Trophoblast cell (in vitro differentiated cells and primary cell): ENCODE data around the gene ACTR1B.
"Not testable (repeated sequence)": the region's sequence is repeated elsewhere in the genome, so short reads cannot be mapped to it uniquely, and the experiment has no call there.

Experiments used
- DNase-seq, 2 donors: peaks; one replicate each; pipeline ENCODE4 v3.0.0-alpha.2; 2016
- H2AFZ ChIP-seq: 2 replicates; pipeline ENCODE4 v1.6.1; 2013; ENCODE audit warnings: low read length, moderate library complexity, mild to moderate bottlenecking; ENCODE audit not compliant: insufficient read depth, poor library complexity
- H2AK5ac ChIP-seq: 2 replicates; pipeline ENCODE4 v1.6.1; 2013; ENCODE audit warnings: mild to moderate bottlenecking, low read length
- H2BK120ac ChIP-seq: 2 replicates; pipeline ENCODE4 v1.6.1; 2013; ENCODE audit warnings: low read length, mild to moderate bottlenecking, moderate library complexity; ENCODE audit not compliant: insufficient read depth, poor library complexity
- H2BK12ac ChIP-seq: 2 replicates; pipeline ENCODE4 v1.6.1; 2013; ENCODE audit warnings: mild to moderate bottlenecking, low read length, moderate library complexity
- H2BK5ac ChIP-seq: 2 replicates; pipeline ENCODE4 v1.6.1; 2013; ENCODE audit warnings: low read length, low read depth, moderate library complexity, mild to moderate bottlenecking; ENCODE audit not compliant: poor library complexity
- H3K14ac ChIP-seq: 2 replicates; pipeline ENCODE4 v1.6.1; 2013; ENCODE audit warnings: mild to moderate bottlenecking, low read length
- H3K18ac ChIP-seq: 2 replicates; pipeline ENCODE4 v1.6.1; 2013; ENCODE audit warnings: mild to moderate bottlenecking, low read length
- H3K23ac ChIP-seq: 2 replicates; pipeline ENCODE4 v1.6.1; 2013; ENCODE audit warnings: low read length
- H3K27ac ChIP-seq: 2 replicates; pipeline ENCODE4 v1.5.1; 2013; ENCODE audit warnings: low read depth, mild to moderate bottlenecking, inconsistent platforms, low read length, moderate library complexity
- H3K27me3 ChIP-seq: 2 replicates; pipeline ENCODE4 v1.6.1; 2013; ENCODE audit warnings: inconsistent platforms, mild to moderate bottlenecking, low read length, moderate library complexity; ENCODE audit not compliant: insufficient read depth
- H3K36me3 ChIP-seq, 2 experiments: 1 replicate in 1 of 2; 2 replicates in 1 of 2; pipeline ENCODE4 v1.6.1; 2013; ENCODE audit warnings: low read length in 2 of 2, mild to moderate bottlenecking in 2 of 2, moderate library complexity in 1 of 2; ENCODE audit not compliant: insufficient read depth in 2 of 2, control insufficient read depth in 1 of 2
- H3K4ac ChIP-seq: 2 replicates; pipeline ENCODE4 v1.6.1; 2013; ENCODE audit warnings: low read depth, mild to moderate bottlenecking, low read length, moderate library complexity
- H3K4me1 ChIP-seq, 2 experiments: 1 replicate in 1 of 2; 2 replicates in 1 of 2; pipeline ENCODE4 v1.6.1; 2013; ENCODE audit warnings: low read length in 2 of 2, mild to moderate bottlenecking in 2 of 2, moderate library complexity in 1 of 2; ENCODE audit not compliant: insufficient read depth in 2 of 2, control insufficient read depth in 1 of 2
- H3K4me2 ChIP-seq: 2 replicates; pipeline ENCODE4 v1.6.1; 2013; ENCODE audit warnings: inconsistent platforms, mild to moderate bottlenecking, low read length, moderate library complexity
- H3K4me3 ChIP-seq: 2 replicates; pipeline ENCODE4 v1.5.1; 2013; ENCODE audit warnings: mild to moderate bottlenecking, low read depth, low read length, inconsistent platforms
- H3K79me1 ChIP-seq: one replicate; pipeline ENCODE4 v1.6.1; 2013; ENCODE audit warnings: low read length
- H3K79me2 ChIP-seq: 2 replicates; pipeline ENCODE4 v1.6.1; 2013; ENCODE audit warnings: low read length, mild to moderate bottlenecking; ENCODE audit not compliant: control insufficient read depth, insufficient read depth, poor library complexity
- H3K9ac ChIP-seq: 2 replicates; pipeline ENCODE4 v1.6.1; 2013; ENCODE audit warnings: mild to moderate bottlenecking, low read length
- H3K9me3 ChIP-seq: 2 replicates; pipeline ENCODE4 v1.6.1; 2013; ENCODE audit warnings: low read depth, mild to moderate bottlenecking, control low read depth, inconsistent platforms, low read length; ENCODE audit not compliant: insufficient read depth
- H4K12ac ChIP-seq: 2 replicates; pipeline ENCODE4 v1.6.1; 2013; ENCODE audit warnings: low read depth, mild to moderate bottlenecking, low read length, moderate library complexity
- H4K8ac ChIP-seq: 2 replicates; pipeline ENCODE4 v1.6.1; 2013; ENCODE audit warnings: low read depth, mild to moderate bottlenecking, low read length, moderate library complexity
- H4K91ac ChIP-seq: one replicate; pipeline ENCODE4 v1.6.1; 2013; ENCODE audit warnings: low read depth, mild to moderate bottlenecking, low read length, moderate library complexity
- WGBS: extraction: QIAGEN DNeasy Blood & Tissue Kit; methylation state at CpG from one replicate; pipeline ENCODE4 v1.1.7; 2013; ENCODE audit warnings: missing lambda C conversion rate; ENCODE audit not compliant: insufficient read length, insufficient coverage; ENCODE audit errors: extremely low coverage; 5-methylcytosine and 5-hydroxymethylcytosine counted together

The ACTR1B gene

DNA sequence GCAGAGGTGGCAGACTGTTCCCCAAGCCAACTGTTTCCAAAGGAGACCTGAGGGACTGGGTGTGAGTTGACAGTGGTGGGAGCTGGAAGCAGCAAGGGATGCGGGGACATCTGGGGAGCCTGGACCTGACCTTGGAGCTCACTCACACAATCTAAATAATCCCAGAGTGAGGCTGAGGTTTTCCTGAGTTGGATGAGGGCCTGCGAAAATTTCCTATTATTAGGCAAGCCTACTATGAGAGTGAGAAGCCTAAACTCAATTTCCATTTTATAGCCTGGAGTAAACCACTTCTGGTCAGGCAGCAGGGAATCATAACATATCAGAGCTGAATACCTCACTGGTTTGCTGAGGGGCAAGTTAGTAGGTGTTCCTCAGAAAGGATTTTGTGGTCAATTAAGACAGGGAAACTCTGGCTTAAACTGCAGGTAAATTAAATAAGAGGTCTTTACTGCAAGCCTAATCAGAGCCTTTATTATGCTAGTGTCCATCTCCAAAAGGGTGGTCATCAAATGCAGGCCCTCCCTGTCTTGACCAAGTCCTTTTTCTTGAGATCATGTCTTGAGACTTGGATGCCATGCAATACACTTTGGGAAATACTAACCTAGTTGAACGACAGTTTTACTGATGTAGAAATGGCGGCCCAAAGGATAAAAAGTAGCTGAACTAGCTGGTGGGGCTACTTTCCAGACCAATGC, 19.7 kb downstream of the ACTR1B start:
- Histone ChIP-seq H3K4me1 (peaks cover 4 to 6% of the 10 kb centered on the region in 2 experiments), H3K9me3 (no peaks in the 10 kb centered on the region), H3K14ac (no peak overlapping the region), H4K12ac (no peak overlapping the region), H2BK12ac (no peak overlapping the region), H2AFZ (no peak overlapping the region), H3K9ac (no peak overlapping the region), H2BK5ac (no peak overlapping the region), H2AK5ac (no peak overlapping the region), H3K79me1 (peaks cover 7% of the 10 kb centered on the region), H3K27me3 (no peaks in the 10 kb centered on the region), H3K4me3 (no peak overlapping the region), H3K4me2 (no peak overlapping the region), H3K4ac (no peak overlapping the region), H2BK120ac (no peak overlapping the region), H4K91ac (no peak overlapping the region), H4K8ac (no peak overlapping the region), H3K18ac (no peak overlapping the region), H3K27ac (no peak overlapping the region), H3K36me3 (peaks cover 4 to 16% of the 10 kb centered on the region in 2 experiments), H3K23ac (no peak overlapping the region), H3K79me2 (peaks cover 7% of the 10 kb centered on the region)
- DNase-seq, result no peak
- no CpG with 5 or more reads among the region's 4 CpGs for WGBS

DNA sequence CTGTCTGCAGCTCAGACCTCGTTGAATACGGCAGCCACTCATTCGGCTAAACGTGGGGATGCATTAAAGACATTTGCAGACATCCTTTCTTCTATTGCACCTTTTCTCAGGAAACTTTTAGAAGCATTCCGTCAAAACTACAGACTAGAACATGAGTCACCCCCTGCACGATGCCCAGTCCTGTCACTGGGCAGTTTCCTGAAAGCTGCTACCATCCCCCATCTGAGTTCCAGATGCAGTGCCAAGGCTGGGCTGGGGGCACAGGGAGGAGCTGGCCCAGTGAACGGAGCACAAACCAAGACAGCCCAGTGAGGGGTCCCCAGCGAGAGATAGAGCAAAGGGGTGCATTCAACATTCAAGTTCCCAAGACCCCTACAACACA, 37.8 kb downstream of the ACTR1B start:
- not testable (repeated sequence) for H3K79me1 ChIP-seq, H4K8ac ChIP-seq, H4K12ac ChIP-seq, DNase-seq, H2BK5ac ChIP-seq, H2BK12ac ChIP-seq, H3K4me1 ChIP-seq, H2AFZ ChIP-seq, H3K9ac ChIP-seq, H3K9me3 ChIP-seq, H3K27me3 ChIP-seq, H2AK5ac ChIP-seq, H3K4me3 ChIP-seq, H3K23ac ChIP-seq, H3K27ac ChIP-seq, H3K4ac ChIP-seq, H3K4me2 ChIP-seq, H3K79me2 ChIP-seq, H3K36me3 ChIP-seq, H2BK120ac ChIP-seq, H3K18ac ChIP-seq, H3K14ac ChIP-seq, H4K91ac ChIP-seq
- WGBS, result no CpG with 5 or more reads among the region's 8 CpGs

DNA sequence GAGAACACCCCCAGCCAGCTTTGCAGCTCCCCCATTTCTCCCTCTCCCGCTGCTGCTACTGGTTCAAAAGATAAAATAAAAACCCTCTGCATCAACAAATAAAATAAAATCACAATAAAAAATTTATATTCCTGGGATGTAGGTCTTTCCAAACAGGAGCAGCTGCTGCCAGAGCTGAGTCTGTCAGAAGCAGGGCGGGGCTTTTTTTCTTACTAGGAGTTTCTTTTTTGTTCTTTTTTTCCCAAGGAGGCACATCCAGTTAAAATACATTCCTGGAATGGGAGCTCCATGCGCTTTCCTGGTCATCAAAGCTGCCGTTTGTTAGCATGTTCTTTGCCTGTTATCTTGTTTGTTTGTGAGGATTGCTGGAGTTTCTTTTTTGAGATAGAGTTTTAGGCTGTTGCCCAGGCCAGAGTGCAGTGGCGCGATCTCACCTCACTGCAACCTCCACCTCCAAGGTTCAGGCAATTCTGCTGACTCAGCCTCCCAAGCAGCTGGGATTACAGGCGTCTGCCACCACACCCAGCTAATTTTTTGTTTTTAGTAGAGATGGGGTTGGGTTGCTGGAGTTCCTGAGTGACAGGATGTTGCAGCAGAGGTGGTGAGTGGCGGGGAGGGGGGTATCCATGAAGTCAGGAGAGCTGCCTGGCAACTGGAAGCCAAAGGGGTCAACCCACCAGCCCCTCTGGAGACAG, 38.3 kb downstream of the ACTR1B start:
- H3K27me3 ChIP-seq, H4K12ac ChIP-seq, H3K27ac ChIP-seq, H3K4me2 ChIP-seq, H4K8ac ChIP-seq, H2AK5ac ChIP-seq, H2BK12ac ChIP-seq, H3K79me1 ChIP-seq, H2AFZ ChIP-seq, H3K23ac ChIP-seq, H4K91ac ChIP-seq, H3K14ac ChIP-seq, H3K9me3 ChIP-seq, H3K18ac ChIP-seq, H3K36me3 ChIP-seq, H2BK5ac ChIP-seq, H3K4ac ChIP-seq, H3K79me2 ChIP-seq, DNase-seq, H2BK120ac ChIP-seq, H3K9ac ChIP-seq, H3K4me1 ChIP-seq, H3K4me3 ChIP-seq: not testable (repeated sequence)
- no CpG with 5 or more reads among the region's 8 CpGs for WGBS

DNA sequence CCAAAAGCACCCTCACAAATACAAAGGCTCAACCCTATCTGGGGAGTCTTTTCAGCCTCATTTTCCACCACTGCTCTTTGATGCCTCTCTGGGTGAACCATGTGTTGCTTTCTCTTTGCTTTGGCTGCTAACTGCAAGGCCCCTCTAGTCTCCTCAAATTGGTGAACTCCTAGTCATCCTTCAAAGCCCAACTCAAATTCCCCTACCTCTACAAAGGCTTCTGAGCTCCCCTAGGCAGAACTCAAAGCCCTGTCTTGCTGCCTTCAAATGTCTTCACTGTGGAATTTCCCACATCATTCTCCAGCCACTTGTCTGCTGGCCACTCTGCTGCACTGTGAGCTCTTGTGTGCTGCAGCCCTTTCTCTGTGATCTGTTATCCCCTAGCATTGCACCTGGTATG, 40.9 kb downstream of the ACTR1B start:
- H4K12ac ChIP-seq, H3K27me3 ChIP-seq, H3K79me1 ChIP-seq, H3K27ac ChIP-seq, H2BK120ac ChIP-seq, H2AFZ ChIP-seq, H3K79me2 ChIP-seq, H4K91ac ChIP-seq, H3K36me3 ChIP-seq, H3K23ac ChIP-seq, H2BK12ac ChIP-seq, H3K18ac ChIP-seq, H3K4me1 ChIP-seq, H3K9ac ChIP-seq, H3K4ac ChIP-seq, H3K14ac ChIP-seq, H2AK5ac ChIP-seq, H3K4me3 ChIP-seq, H4K8ac ChIP-seq, H3K4me2 ChIP-seq, H3K9me3 ChIP-seq, H2BK5ac ChIP-seq, DNase-seq: not testable (repeated sequence)
